ENCODE results near the gene ZNF564.
"Not testable (repeated sequence)": the region's sequence is repeated elsewhere in the genome, so short reads cannot be mapped to it uniquely, and the experiment has no call there.

ZNF564 gene

GRCh38 chr19:12495002-12495802, 56.1 kb downstream of the ZNF564 start:
- FAIRE-seq, result no peak

- FAIRE-seq, result no peak
Measured at GRCh38 chr19:12494260-12494860, 56.9 kb downstream of the ZNF564 start.

- FAIRE-seq, result not testable (repeated sequence)
Measured at GRCh38 chr19:12486265-12486783, 65.0 kb downstream of the ZNF564 start.

- no peak for FAIRE-seq
Measured at GRCh38 chr19:12485571-12485970, 65.7 kb downstream of the ZNF564 start.

- FAIRE-seq, result no peak
Measured at GRCh38 chr19:12485052-12485416, 66.2 kb downstream of the ZNF564 start.

GRCh38 chr19:12484371-12485051, 66.8 kb downstream of the ZNF564 start, which contains the start of gene ZNF709:
ZNF709 (minus strand) TSS chr19:12484816; CDS start chr19:12484657, 159 bp downstream.
- no peak for FAIRE-seq

DNA sequence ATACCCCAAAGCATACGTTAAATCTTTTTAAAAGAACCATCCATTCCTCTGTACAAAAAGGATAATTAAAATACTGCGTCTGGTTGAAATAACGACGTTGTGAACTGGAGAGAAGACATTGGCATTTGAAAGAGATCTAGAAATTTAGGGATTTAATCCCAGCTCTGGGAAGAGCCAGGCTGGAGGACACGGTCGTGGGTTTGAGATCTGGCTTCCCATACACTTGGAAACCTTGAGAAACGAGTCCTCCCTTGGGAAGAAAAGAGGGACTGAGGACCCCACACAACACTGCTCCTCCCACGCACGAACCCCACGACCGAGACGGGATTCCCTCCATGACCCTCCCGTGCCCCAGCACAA, 67.3 kb downstream of the ZNF564 start:
- no peak for FAIRE-seq

DNA sequence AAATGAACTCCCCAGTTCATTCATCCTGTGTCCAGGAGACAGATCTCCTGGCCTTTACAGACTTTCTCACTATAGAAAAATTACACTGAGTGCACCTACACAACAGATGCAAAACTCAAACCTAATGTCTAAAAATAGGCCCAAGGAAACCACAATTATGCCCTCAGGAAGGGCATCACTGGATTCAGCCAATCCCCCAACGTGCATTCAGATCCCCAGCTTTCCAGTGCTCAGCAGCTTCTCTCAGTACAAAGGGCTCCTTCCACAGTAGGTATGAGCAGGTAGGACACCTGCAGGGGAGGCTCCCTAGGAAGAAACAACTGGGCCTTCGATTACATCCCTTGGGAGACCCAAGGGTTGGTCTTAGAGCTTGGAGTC, 68.8 kb downstream of the ZNF564 start:
- FAIRE-seq, result no peak

- FAIRE-seq, result no peak
Measured at GRCh38 chr19:12481781-12482508, 69.3 kb downstream of the ZNF564 start.

GRCh38 chr19:12478234-12478941, 72.9 kb downstream of the ZNF564 start:
- no peak for FAIRE-seq

Data from TTC549 (cell line).